GM12878 (cell line): ENCODE data around the gene NR6A1. TPM values are rescaled to one million over a fixed set of nuclear protein-coding genes. Genes with fewer than 3 reads are reported as not detected.

Source experiments
- ATAC-seq: fragments of 200-7000 bp; cut with Tn5 transposase; 3 replicates; pipeline ENCODE4 v1.9.1; 2020; ENCODE audit warnings: mild to moderate bottlenecking, moderate library complexity
- BruUV-seq: library from RNA; stranded (reverse); fragments of 400-500 nt; replicated peaks from 2 replicates; lab custom pipeline; 2021; lab: Mats Ljungman, UMichigan
- CTCF ChIA-PET: fragments of 300-600 bp; sonication (Branson Sonifier 250); formaldehyde crosslinking; extraction: SDS; loops from one replicate; lab custom pipeline; 2021; ENCODE audit warnings: inconsistent platforms; lab: Yijun Ruan, JAX
- POLR2A ChIA-PET: fragments of 350-600 bp; formaldehyde crosslinking; extraction: SDS; loops from one replicate; lab custom pipeline; 2021; ENCODE audit warnings: inconsistent platforms; lab: Charles Lee
- RAD21 ChIA-PET: fragments of 300-600 bp; sonication (Branson Sonifier 250); formaldehyde crosslinking; loops from one replicate; lab custom pipeline; 2023; ENCODE audit warnings: antibody characterized with exemption; ENCODE audit not compliant: unreplicated experiment; lab: Charles Lee
- SMC1A ChIA-PET: fragments of 300-600 bp; sonication (Branson Sonifier 250); formaldehyde crosslinking; loops from one replicate; lab custom pipeline; 2023; ENCODE audit not compliant: unreplicated experiment, uncharacterized antibody; lab: Charles Lee
- DNase-seq: peaks from one replicate; pipeline ENCODE4 v3.0.0-alpha.2; 2011; ENCODE audit warnings: low read depth, low spot score
- FAIRE-seq: peaks from 3 replicates; lab custom pipeline; 2011; peaks lifted over from hg19 to GRCh38; lab: Jason Lieb, UNC
- H2AFZ ChIP-seq: 2 replicates; pipeline ENCODE4 v1.6.0; 2011; ENCODE audit warnings: low read depth, low read length, control low read depth; ENCODE audit not compliant: control insufficient read depth
- H3K27ac ChIP-seq: 2 replicates; pipeline ENCODE4 v1.5.1; 2011; ENCODE audit warnings: control low read depth; ENCODE audit not compliant: control insufficient read depth, insufficient read depth
- H3K27me3 ChIP-seq, 2 experiments: replicated peaks in 1 of 2; 2 replicates each; pipeline versions ENCODE4 v1.6.0 to v1.6.1; 2011; ENCODE audit warnings: low read length in 1 of 2; ENCODE audit not compliant: control insufficient read depth in 2 of 2, insufficient read depth in 2 of 2
- H3K36me3 ChIP-seq, 2 experiments: 2 replicates each; pipeline ENCODE4 v1.5.1; 2011; ENCODE audit warnings: low read length in 1 of 2; ENCODE audit not compliant: control insufficient read depth in 2 of 2, insufficient read depth in 2 of 2
- H3K4me1 ChIP-seq: 2 replicates; pipeline ENCODE4 v1.6.1; 2011; ENCODE audit warnings: mild to moderate bottlenecking, low read length, moderate library complexity, mixed read lengths; ENCODE audit not compliant: control insufficient read depth, insufficient read depth
- H3K4me2 ChIP-seq: 2 replicates; pipeline ENCODE4 v1.6.0; 2011; ENCODE audit warnings: control low read depth; ENCODE audit not compliant: control insufficient read depth, insufficient read depth
- H3K4me3 ChIP-seq: fragments of 200-600 bp; sonication (generic); 2 replicates; pipeline ENCODE4 v1.5.1; 2016
- H3K79me2 ChIP-seq: 2 replicates; pipeline ENCODE4 v1.6.0; 2011; ENCODE audit warnings: low read length; ENCODE audit not compliant: control insufficient read depth, insufficient read depth
- H3K9ac ChIP-seq: 2 replicates; pipeline ENCODE4 v1.8.0; 2011; ENCODE audit warnings: low read length, control low read depth, mixed read lengths; ENCODE audit not compliant: control insufficient read depth, insufficient read depth
- H3K9me3 ChIP-seq: replicated peaks from 3 replicates; pipeline ENCODE4 v1.5.1; 2011; ENCODE audit warnings: mild to moderate bottlenecking, low read length; ENCODE audit not compliant: control insufficient read depth, insufficient read depth
- H4K20me1 ChIP-seq: 2 replicates; pipeline ENCODE4 v1.6.0; 2011; ENCODE audit not compliant: control insufficient read depth, insufficient read depth
- BRCA1 ChIP-seq: IDR thresholded peaks from 2 replicates; pipeline ENCODE4 v1.6.1; 2011; ENCODE audit warnings: low read depth, low read length, improper control_type of control experiment
- FOXK2 ChIP-seq: fragments of 450-650 bp; IDR thresholded peaks from 2 replicates; pipeline ENCODE4 v1.6.1; 2017; ENCODE audit warnings: mild to moderate bottlenecking, moderate library complexity
- KAT2A ChIP-seq: conservative IDR thresholded peaks from 2 replicates; pipeline ENCODE4 v1.6.1; 2011; ENCODE audit warnings: low read depth, low read length; ENCODE audit not compliant: control insufficient read depth
- KDM1A ChIP-seq: fragments of 200-600 bp; sonication (generic); IDR thresholded peaks from 2 replicates; pipeline ENCODE4 v1.6.1; 2016; ENCODE audit warnings: borderline replicate concordance
- MEF2B ChIP-seq: fragments of 450-650 bp; IDR thresholded peaks from 2 replicates; pipeline ENCODE4 v1.6.1; 2018; ENCODE audit warnings: mild to moderate bottlenecking, moderate library complexity; ENCODE audit not compliant: partially characterized antibody, poor library complexity, severe bottlenecking
- NFXL1 ChIP-seq: fragments of 450-650 bp; IDR thresholded peaks from 2 replicates; pipeline ENCODE4 v1.6.1; 2017; ENCODE audit warnings: antibody characterized with exemption, mild to moderate bottlenecking, borderline replicate concordance
- PML ChIP-seq: IDR thresholded peaks from 2 replicates; pipeline ENCODE4 v1.6.1; 2012; ENCODE audit warnings: low read length, inconsistent platforms
- POLR2AphosphoS2 ChIP-seq: IDR thresholded peaks from 2 replicates; pipeline ENCODE4 v1.6.1; 2011; ENCODE audit warnings: low read depth, mild to moderate bottlenecking, low read length, improper control_type of control experiment, moderate library complexity
- SRF ChIP-seq, 2 experiments: IDR thresholded peaks; 2 replicates each; pipeline ENCODE4 v1.6.1; 2011; ENCODE audit warnings: low read depth in 2 of 2, low read length in 2 of 2, mild to moderate bottlenecking in 1 of 2, moderate library complexity in 1 of 2
- STAT1 ChIP-seq: fragments of 450-650 bp; conservative IDR thresholded peaks from 2 replicates; pipeline ENCODE4 v1.6.1; 2014; ENCODE audit warnings: antibody characterized with exemption, mild to moderate bottlenecking
- TARDBP ChIP-seq: IDR thresholded peaks from 2 replicates; pipeline ENCODE4 v1.6.1; 2016; ENCODE audit warnings: borderline replicate concordance
- WGBS: methylation state at CpG from one replicate; pipeline ENCODE4 v1.1.6; 2016; ENCODE audit warnings: low lambda C conversion rate; ENCODE audit not compliant: insufficient replicate concordance, insufficient coverage; ENCODE audit errors: missing lambda C conversion rate; 5-methylcytosine and 5-hydroxymethylcytosine counted together
- in situ Hi-C: fragments of 300-500 bp; cut with MboI; formaldehyde crosslinking; loops from 9 replicates; pipeline ENCODE4 v1.14.3; 2018; ENCODE audit warnings: mixed read lengths
- intact Hi-C: fragments of 100-400 bp; cut with micrococcal nuclease; formaldehyde crosslinking; loops from one replicate; pipeline ENCODE4 v1.14.2; 2022; ENCODE audit not compliant: unreplicated experiment
- polyA plus RNA-seq, 11 experiments: library from polyadenylated mRNA; depleted of rRNA in 4 of 11; unstranded in 6 of 11; stranded (reverse) in 5 of 11; fragments of >200 nt; fragmentation: Nextera tagmentation in 4 of 11; fragmentation: Illumina TruSeq in 1 of 11; extraction: Ambion mirVana in 4 of 11; extraction: Trizol in 1 of 11; gene quantifications; 1 replicate in 1 of 11; 2 replicates in 10 of 11; pipeline versions ENCODE4 v1.2.1 to v1.2.3, GENCODE V29; 2011 to 2016; ENCODE audit warnings: inconsistent platforms in 2 of 11, missing spikeins in 2 of 11, low read depth in 1 of 11
- total RNA-seq, 4 experiments: library from RNA; depleted of rRNA in 3 of 4; stranded (reverse); fragments of >200 nt in 3 of 4; fragmentation: Illumina TruSeq in 1 of 4; extraction: Trizol in 1 of 4; gene quantifications; 2 replicates each; pipeline versions ENCODE4 v1.2.1 to v1.2.3, GENCODE V29; 2013 to 2021
- TF ChIP-seq, protein P1 (sequence below): fragments of 150-350 bp; IDR thresholded peaks from 2 replicates; pipeline ENCODE4 v1.6.1; 2016; ENCODE audit warnings: low read depth, low read length
- TF ChIP-seq, protein P2 (sequence below): IDR thresholded peaks from 2 replicates; pipeline ENCODE4 v1.6.1; 2012; ENCODE audit warnings: low read depth, low read length, improper control_type of control experiment

The NR6A1 gene
- total and polyA plus RNA-seq, 10 of the 15 experiments (the other 5 are each of a cell fraction or from before 2014, with no cell fraction given), result 1.2 to 9.2 (median 4.6) TPM

GRCh38 chr9:124743686-124744348 is 27.3 kb downstream of the NR6A1 start:
- 76% methylated on average over 5 of the region's 5 CpGs for WGBS
- in situ Hi-C loops (no loop called here), intact Hi-C loops (no loop called here)
- Histone ChIP-seq H3K36me3 (no peaks in the 10 kb centered on the region), H3K27ac (no peak overlapping the region), H3K4me1 (no peaks in the 10 kb centered on the region), H3K4me3 (no peak overlapping the region), H3K9me3 (no peaks in the 10 kb centered on the region; the same call in 2 of the 3 replicates), H3K79me2 (peaks cover 3% of the 10 kb centered on the region)
- DNase-seq, result no peak
- CTCF ChIA-PET, result interaction anchor here (0.6 to 2.8 kb wide), 8 partner anchors 9 to 207 kb away, joined by 3 to 8 read pairs (median 4); no protein-coding TSS in a partner anchor
- RAD21 ChIA-PET, result no interaction called here
- SMC1A ChIA-PET, result interaction anchor here (0.9 to 2.6 kb wide), 10 partner anchors 9 to 30 kb away, joined by 3 to 8 read pairs (median 3); no protein-coding TSS in a partner anchor
- ATAC-seq, result no peak
- POLR2A ChIA-PET, result interaction anchor here (1.0 to 1.5 kb wide), 2 partner anchors 9 to 106 kb away, joined by 5 to 8 read pairs; no protein-coding TSS in a partner anchor
- TF ChIP-seq TARDBP (no peak), KAT2A (no peak)
- TF ChIP-seq, all 136 proteins: peak for 0
- Histone ChIP-seq H3K9ac (no peak overlapping the region), H4K20me1 (no peaks in the 10 kb centered on the region; the same call in 1 of the 2 replicates), H3K4me2 (no peak overlapping the region), H2AFZ (no peak overlapping the region), H3K27me3 (no peaks in the 10 kb centered on the region)
- BruUV-seq, result no TSS peak
- FAIRE-seq, result no peak

- Histone ChIP-seq H3K27me3 (no peaks in the 10 kb centered on the region), H3K4me3 (no peak overlapping the region), H3K9me3 (no peaks in the 10 kb centered on the region; the same call in 2 of the 3 replicates), H4K20me1 (no peaks in the 10 kb centered on the region; the same call in 1 of the 2 replicates), H3K4me1 (no peaks in the 10 kb centered on the region), H3K9ac (no peak overlapping the region), H3K36me3 (no peaks in the 10 kb centered on the region), H3K27ac (no peak overlapping the region), H3K4me2 (no peak overlapping the region), H2AFZ (no peak overlapping the region), H3K79me2 (peaks cover 3% of the 10 kb centered on the region)
- ChIA-PET CTCF (interaction anchor here (0.6 to 2.8 kb wide), 7 partner anchors 10 to 425 kb away, joined by 3 to 8 read pairs (median 5); no protein-coding TSS in a partner anchor), SMC1A (interaction anchor here (0.9 to 2.6 kb wide), 6 partner anchors 9 to 29 kb away, joined by 3 to 8 read pairs (median 6); no protein-coding TSS in a partner anchor), POLR2A (interaction anchor here (0.6 to 1.5 kb wide), 5 partner anchors 8 to 321 kb away, joined by 3 to 6 read pairs (median 4); no protein-coding TSS in a partner anchor), RAD21 (no interaction called here)
- ATAC-seq (no peak), DNase-seq (no peak), FAIRE-seq (no peak)
- no TSS peak for BruUV-seq
- intact Hi-C loops (no loop called here), in situ Hi-C loops (no loop called here)
- TF ChIP-seq BRCA1 (no peak), SRF (IDR thresholded peaks at IDR 0.05; ENCODE audit: low read depth in 2 of 2, low read length in 2 of 2) (no peak), KDM1A (no peak), NFXL1 (no peak), FOXK2 (no peak), STAT1 (no peak), PML (no peak), POLR2AphosphoS2 (no peak), MEF2B (no peak)
- TF ChIP-seq, protein P1, sequence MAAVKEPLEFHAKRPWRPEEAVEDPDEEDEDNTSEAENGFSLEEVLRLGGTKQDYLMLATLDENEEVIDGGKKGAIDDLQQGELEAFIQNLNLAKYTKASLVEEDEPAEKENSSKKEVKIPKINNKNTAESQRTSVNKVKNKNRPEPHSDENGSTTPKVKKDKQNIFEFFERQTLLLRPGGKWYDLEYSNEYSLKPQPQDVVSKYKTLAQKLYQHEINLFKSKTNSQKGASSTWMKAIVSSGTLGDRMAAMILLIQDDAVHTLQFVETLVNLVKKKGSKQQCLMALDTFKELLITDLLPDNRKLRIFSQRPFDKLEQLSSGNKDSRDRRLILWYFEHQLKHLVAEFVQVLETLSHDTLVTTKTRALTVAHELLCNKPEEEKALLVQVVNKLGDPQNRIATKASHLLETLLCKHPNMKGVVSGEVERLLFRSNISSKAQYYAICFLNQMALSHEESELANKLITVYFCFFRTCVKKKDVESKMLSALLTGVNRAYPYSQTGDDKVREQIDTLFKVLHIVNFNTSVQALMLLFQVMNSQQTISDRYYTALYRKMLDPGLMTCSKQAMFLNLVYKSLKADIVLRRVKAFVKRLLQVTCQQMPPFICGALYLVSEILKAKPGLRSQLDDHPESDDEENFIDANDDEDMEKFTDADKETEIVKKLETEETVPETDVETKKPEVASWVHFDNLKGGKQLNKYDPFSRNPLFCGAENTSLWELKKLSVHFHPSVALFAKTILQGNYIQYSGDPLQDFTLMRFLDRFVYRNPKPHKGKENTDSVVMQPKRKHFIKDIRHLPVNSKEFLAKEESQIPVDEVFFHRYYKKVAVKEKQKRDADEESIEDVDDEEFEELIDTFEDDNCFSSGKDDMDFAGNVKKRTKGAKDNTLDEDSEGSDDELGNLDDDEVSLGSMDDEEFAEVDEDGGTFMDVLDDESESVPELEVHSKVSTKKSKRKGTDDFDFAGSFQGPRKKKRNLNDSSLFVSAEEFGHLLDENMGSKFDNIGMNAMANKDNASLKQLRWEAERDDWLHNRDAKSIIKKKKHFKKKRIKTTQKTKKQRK, result no peak
- TF ChIP-seq, protein P2, sequence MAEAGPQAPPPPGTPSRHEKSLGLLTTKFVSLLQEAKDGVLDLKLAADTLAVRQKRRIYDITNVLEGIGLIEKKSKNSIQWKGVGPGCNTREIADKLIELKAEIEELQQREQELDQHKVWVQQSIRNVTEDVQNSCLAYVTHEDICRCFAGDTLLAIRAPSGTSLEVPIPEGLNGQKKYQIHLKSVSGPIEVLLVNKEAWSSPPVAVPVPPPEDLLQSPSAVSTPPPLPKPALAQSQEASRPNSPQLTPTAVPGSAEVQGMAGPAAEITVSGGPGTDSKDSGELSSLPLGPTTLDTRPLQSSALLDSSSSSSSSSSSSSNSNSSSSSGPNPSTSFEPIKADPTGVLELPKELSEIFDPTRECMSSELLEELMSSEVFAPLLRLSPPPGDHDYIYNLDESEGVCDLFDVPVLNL, result no peak
Observed at GRCh38 chr9:124742940-124743339, 28.2 kb downstream of the NR6A1 start.
